ENCODE measurements around the gene MCM5.
"Not testable (repeated sequence)": the region's sequence is repeated elsewhere in the genome, so short reads cannot be mapped to it uniquely, and the experiment has no call there.

Gene MCM5

GRCh38 chr22:35436421-35436820 is 36.5 kb downstream of the MCM5 start:
- no peak for TF ChIP-seq CTCF (IDR thresholded peaks at IDR 0.05; ENCODE audit: insufficient read depth, low read length, poor library complexity, severe bottlenecking)
- DNase-seq (ENCODE audit: extremely low read depth, insufficient read length): no peak
- H3K36me3 ChIP-seq (ENCODE audit: control insufficient read depth, insufficient read depth, low read length): peaks cover 14% of the 10 kb centered on the region

GRCh38 chr22:35437049-35437448 is 37.1 kb downstream of the MCM5 start:
- TF ChIP-seq CTCF (IDR thresholded peaks at IDR 0.05; ENCODE audit: insufficient read depth, low read length, poor library complexity, severe bottlenecking): no peak
- DNase-seq (ENCODE audit: extremely low read depth, insufficient read length): no peak
- Histone ChIP-seq H3K36me3 (ENCODE audit: control insufficient read depth, insufficient read depth, low read length) (peaks cover 12% of the 10 kb centered on the region), H3K4me3 (replicated peaks; ENCODE audit: low read depth, low read length) (no peak overlapping the region), H3K27me3 (replicated peaks; ENCODE audit: control insufficient read depth, insufficient read depth, low read length) (no peaks in the 10 kb centered on the region)

More at GRCh38 chr22:35436421-35436820, 36.5 kb downstream of the MCM5 start:
- H3K27me3 ChIP-seq (replicated peaks; ENCODE audit: control insufficient read depth, insufficient read depth, low read length): no peaks in the 10 kb centered on the region
- no peak overlapping the region for H3K4me3 ChIP-seq (replicated peaks; ENCODE audit: low read depth, low read length)

GRCh38 chr22:35438673-35439364 is 38.9 kb downstream of the MCM5 start:
- DNase-seq (ENCODE audit: extremely low read depth, insufficient read length); H3K4me3 ChIP-seq (replicated peaks; ENCODE audit: low read depth, low read length); H3K36me3 ChIP-seq (ENCODE audit: control insufficient read depth, insufficient read depth, low read length); H3K27me3 ChIP-seq (replicated peaks; ENCODE audit: control insufficient read depth, insufficient read depth, low read length): not testable (repeated sequence)

GRCh38 chr22:35439365-35439717 is 39.4 kb downstream of the MCM5 start:
- no peak overlapping the region for H3K4me3 ChIP-seq (replicated peaks; ENCODE audit: low read depth, low read length)
- TF ChIP-seq CTCF (IDR thresholded peaks at IDR 0.05; ENCODE audit: insufficient read depth, low read length, poor library complexity, severe bottlenecking): no peak
- no peak for DNase-seq (ENCODE audit: extremely low read depth, insufficient read length)
- peaks cover 5% of the 10 kb centered on the region for H3K36me3 ChIP-seq (ENCODE audit: control insufficient read depth, insufficient read depth, low read length)
- no peaks in the 10 kb centered on the region for H3K27me3 ChIP-seq (replicated peaks; ENCODE audit: control insufficient read depth, insufficient read depth, low read length)

GRCh38 chr22:35440129-35440528 is 40.2 kb downstream of the MCM5 start:
- Histone ChIP-seq H3K36me3 (ENCODE audit: control insufficient read depth, insufficient read depth, low read length) (peaks cover 3% of the 10 kb centered on the region), H3K4me3 (replicated peaks; ENCODE audit: low read depth, low read length) (no peak overlapping the region), H3K27me3 (replicated peaks; ENCODE audit: control insufficient read depth, insufficient read depth, low read length) (no peaks in the 10 kb centered on the region)
- no peak for DNase-seq (ENCODE audit: extremely low read depth, insufficient read length)
- no peak for TF ChIP-seq CTCF (IDR thresholded peaks at IDR 0.05; ENCODE audit: insufficient read depth, low read length, poor library complexity, severe bottlenecking)

- no peaks in the 10 kb centered on the region for H3K27me3 ChIP-seq (replicated peaks; ENCODE audit: control insufficient read depth, insufficient read depth, low read length)
- H3K4me3 ChIP-seq (replicated peaks; ENCODE audit: low read depth, low read length): no peak overlapping the region
- no peak for TF ChIP-seq CTCF (IDR thresholded peaks at IDR 0.05; ENCODE audit: insufficient read depth, low read length, poor library complexity, severe bottlenecking)
- no peak for DNase-seq (ENCODE audit: extremely low read depth, insufficient read length)
- H3K36me3 ChIP-seq (ENCODE audit: control insufficient read depth, insufficient read depth, low read length): peaks cover 2% of the 10 kb centered on the region
Measured at GRCh38 chr22:35441489-35442100, 41.7 kb downstream of the MCM5 start.

Measured in GM06990 (cell line).